OCI-LY3 (cell line): ENCODE measurements around the gene IL21R.

Source experiments
- CTCF ChIP-seq: fragments of 200-600, 300-600 bp; sonication (generic); IDR thresholded peaks from 2 replicates; pipeline ENCODE4 v1.5.1; 2014; ENCODE audit warnings: antibody characterized with exemption, low read length, low read depth
- EZH2phosphoT487 ChIP-seq: fragments of 200-600 bp; shearing (Covaris generic); IDR thresholded peaks from 2 replicates; pipeline ENCODE4 v1.6.1; 2018; ENCODE audit warnings: antibody characterized with exemption, mixed run types, low read depth

- TF ChIP-seq CTCF (no peak), EZH2phosphoT487 (no peak)
Observed at GRCh38 chr16:27460663-27461482, 58.9 kb downstream of the IL21R start.
